LNCAP (cell line): ENCODE results near the gene GRM7.

ENCODE experiments used
- CTCF ChIP-seq: fragments of 450-650 bp; IDR thresholded peaks from 2 replicates; pipeline ENCODE4 v1.5.1; 2017; ENCODE audit warnings: mild to moderate bottlenecking

The GRM7 gene

GRCh38 chr3:7205535-7205934 is 344.6 kb downstream of the GRM7 start:
- TF ChIP-seq CTCF: no peak

GRCh38 chr3:7205962-7206361 is 345.0 kb downstream of the GRM7 start:
- no peak for TF ChIP-seq CTCF

- no peak for TF ChIP-seq CTCF
Measured at GRCh38 chr3:7207125-7207524, 346.2 kb downstream of the GRM7 start.

- no peak for TF ChIP-seq CTCF
Measured at GRCh38 chr3:7207928-7208327, 347.0 kb downstream of the GRM7 start.

- TF ChIP-seq CTCF: no peak
Measured at GRCh38 chr3:7209098-7209497, 348.2 kb downstream of the GRM7 start.

- TF ChIP-seq CTCF: no peak
Measured at GRCh38 chr3:7211740-7212139, 350.8 kb downstream of the GRM7 start.

GRCh38 chr3:7215706-7216105 is 354.8 kb downstream of the GRM7 start:
- no peak for TF ChIP-seq CTCF

GRCh38 chr3:7226393-7226792 is 365.5 kb downstream of the GRM7 start:
- TF ChIP-seq CTCF: no peak
